ENCODE measurements around the gene RTL1.

RTL1 gene

GRCh38 chr14:100864960-100865681 is 38.4 kb downstream of the RTL1 start:
- intact Hi-C loops (cut with DNase I; ENCODE audit: low total_unique reads) = no loop called here
- DNase-seq = peak in 1 of 2 donors; percentile 58
- H3K27me3 ChIP-seq = no peaks in the 10 kb centered on the region
- no peak overlapping the region for H3K27ac ChIP-seq
- no peaks in the 10 kb centered on the region for H3K9me3 ChIP-seq
- TF ChIP-seq, protein P1, sequence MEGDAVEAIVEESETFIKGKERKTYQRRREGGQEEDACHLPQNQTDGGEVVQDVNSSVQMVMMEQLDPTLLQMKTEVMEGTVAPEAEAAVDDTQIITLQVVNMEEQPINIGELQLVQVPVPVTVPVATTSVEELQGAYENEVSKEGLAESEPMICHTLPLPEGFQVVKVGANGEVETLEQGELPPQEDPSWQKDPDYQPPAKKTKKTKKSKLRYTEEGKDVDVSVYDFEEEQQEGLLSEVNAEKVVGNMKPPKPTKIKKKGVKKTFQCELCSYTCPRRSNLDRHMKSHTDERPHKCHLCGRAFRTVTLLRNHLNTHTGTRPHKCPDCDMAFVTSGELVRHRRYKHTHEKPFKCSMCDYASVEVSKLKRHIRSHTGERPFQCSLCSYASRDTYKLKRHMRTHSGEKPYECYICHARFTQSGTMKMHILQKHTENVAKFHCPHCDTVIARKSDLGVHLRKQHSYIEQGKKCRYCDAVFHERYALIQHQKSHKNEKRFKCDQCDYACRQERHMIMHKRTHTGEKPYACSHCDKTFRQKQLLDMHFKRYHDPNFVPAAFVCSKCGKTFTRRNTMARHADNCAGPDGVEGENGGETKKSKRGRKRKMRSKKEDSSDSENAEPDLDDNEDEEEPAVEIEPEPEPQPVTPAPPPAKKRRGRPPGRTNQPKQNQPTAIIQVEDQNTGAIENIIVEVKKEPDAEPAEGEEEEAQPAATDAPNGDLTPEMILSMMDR (IDR thresholded peaks at IDR 0.05) = no peak
- H3K4me3 ChIP-seq = no peak overlapping the region
- no peaks in the 10 kb centered on the region for H3K36me3 ChIP-seq
- H3K4me1 ChIP-seq = no peaks in the 10 kb centered on the region

DNA sequence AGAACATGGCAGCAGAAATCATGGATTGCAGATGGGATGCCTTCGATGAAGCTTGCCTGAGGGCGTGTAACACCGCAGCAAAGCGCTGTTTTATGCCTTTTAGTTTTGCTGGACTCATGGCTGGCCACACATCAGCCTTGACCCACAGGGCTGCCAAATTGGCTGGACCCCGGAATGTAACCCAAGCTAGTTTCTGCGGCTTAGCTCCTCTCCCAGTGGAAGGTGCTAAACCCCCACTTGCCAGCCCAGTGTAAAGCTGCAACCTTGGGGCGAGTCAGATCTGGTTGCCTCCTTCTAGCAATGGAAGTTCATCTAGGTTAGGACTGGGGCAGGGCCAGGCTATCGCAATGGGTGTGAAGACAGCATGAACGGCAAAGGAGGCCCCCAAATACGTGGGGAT is 39.3 kb downstream of the RTL1 start:
- Histone ChIP-seq H3K4me1 (no peaks in the 10 kb centered on the region), H3K9me3 (no peaks in the 10 kb centered on the region), H3K4me3 (no peak overlapping the region), H3K27me3 (no peaks in the 10 kb centered on the region), H3K36me3 (no peaks in the 10 kb centered on the region), H3K27ac (no peak overlapping the region)
- TF ChIP-seq, protein P1 (IDR thresholded peaks at IDR 0.05) = no peak
- peak in 1 of 2 donors; percentile 44 for DNase-seq
- intact Hi-C loops (cut with DNase I; ENCODE audit: low total_unique reads) = no loop called here

GRCh38 chr14:100862793-100863192 is 40.7 kb downstream of the RTL1 start:
- Histone ChIP-seq H3K27ac (no peak overlapping the region), H3K4me1 (no peaks in the 10 kb centered on the region), H3K9me3 (no peaks in the 10 kb centered on the region), H3K36me3 (no peaks in the 10 kb centered on the region), H3K4me3 (no peak overlapping the region), H3K27me3 (peaks cover 0 to 12% of the 10 kb centered on the region in 2 donors)
- intact Hi-C loops (cut with DNase I; ENCODE audit: low total_unique reads) = no loop called here
- DNase-seq = no peak
- TF ChIP-seq, protein P1 (IDR thresholded peaks at IDR 0.05) = no peak

DNA sequence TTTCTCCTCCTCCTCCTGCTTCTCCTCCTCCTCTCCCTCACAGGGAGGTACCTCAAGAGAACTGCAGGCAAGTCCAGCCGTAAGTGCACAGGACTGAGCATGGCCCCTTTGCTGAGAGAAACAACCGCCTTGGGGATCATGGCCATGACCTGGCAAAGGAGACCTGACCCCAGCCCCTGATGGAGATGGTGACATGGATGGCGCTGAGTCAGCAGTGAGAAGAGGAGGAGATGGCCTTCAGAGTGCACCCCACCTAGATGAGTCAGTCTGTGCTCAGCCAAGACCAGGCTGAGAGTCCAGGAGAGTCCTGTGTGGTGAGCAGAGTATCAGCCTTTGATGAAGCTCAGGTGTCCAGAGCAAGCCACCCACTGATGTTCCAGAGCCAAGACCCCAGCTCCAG is 41.2 kb downstream of the RTL1 start:
- Histone ChIP-seq H3K36me3 (no peaks in the 10 kb centered on the region), H3K4me3 (no peak overlapping the region), H3K9me3 (no peaks in the 10 kb centered on the region), H3K27me3 (peaks cover 0 to 12% of the 10 kb centered on the region in 2 donors), H3K4me1 (no peaks in the 10 kb centered on the region), H3K27ac (no peak overlapping the region)
- intact Hi-C loops (cut with DNase I; ENCODE audit: low total_unique reads) = no loop called here
- no peak for DNase-seq
- TF ChIP-seq, protein P1 (IDR thresholded peaks at IDR 0.05) = no peak

DNA sequence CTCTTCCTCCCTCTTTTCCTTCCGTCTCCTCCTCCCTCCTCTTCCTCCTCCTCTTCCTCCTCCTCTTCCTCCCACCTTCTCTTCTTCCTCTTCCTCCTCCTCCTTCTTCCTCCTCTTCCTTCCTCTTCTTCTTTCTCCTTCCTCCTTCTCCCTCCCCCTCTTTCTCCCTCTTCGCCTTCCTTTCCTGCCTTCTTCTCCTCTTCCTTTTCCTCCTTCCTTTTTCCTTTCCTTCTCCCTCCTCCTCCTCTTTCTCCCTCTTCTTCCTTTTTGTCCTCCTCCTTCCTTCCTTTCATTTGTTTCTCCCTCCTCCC is 41.6 kb downstream of the RTL1 start:
- no peaks in the 10 kb centered on the region for H3K9me3 ChIP-seq
- DNase-seq = no peak
- intact Hi-C loops (cut with DNase I; ENCODE audit: low total_unique reads) = no loop called here
- H3K4me3 ChIP-seq = no peak overlapping the region
- no peak overlapping the region for H3K27ac ChIP-seq
- TF ChIP-seq, protein P1 (IDR thresholded peaks at IDR 0.05) = no peak
- H3K27me3 ChIP-seq = peaks cover 0 to 12% of the 10 kb centered on the region in 2 donors
- H3K4me1 ChIP-seq = no peaks in the 10 kb centered on the region
- no peaks in the 10 kb centered on the region for H3K36me3 ChIP-seq
